ENCODE results near the gene TRPV3.

The TRPV3 gene

DNA sequence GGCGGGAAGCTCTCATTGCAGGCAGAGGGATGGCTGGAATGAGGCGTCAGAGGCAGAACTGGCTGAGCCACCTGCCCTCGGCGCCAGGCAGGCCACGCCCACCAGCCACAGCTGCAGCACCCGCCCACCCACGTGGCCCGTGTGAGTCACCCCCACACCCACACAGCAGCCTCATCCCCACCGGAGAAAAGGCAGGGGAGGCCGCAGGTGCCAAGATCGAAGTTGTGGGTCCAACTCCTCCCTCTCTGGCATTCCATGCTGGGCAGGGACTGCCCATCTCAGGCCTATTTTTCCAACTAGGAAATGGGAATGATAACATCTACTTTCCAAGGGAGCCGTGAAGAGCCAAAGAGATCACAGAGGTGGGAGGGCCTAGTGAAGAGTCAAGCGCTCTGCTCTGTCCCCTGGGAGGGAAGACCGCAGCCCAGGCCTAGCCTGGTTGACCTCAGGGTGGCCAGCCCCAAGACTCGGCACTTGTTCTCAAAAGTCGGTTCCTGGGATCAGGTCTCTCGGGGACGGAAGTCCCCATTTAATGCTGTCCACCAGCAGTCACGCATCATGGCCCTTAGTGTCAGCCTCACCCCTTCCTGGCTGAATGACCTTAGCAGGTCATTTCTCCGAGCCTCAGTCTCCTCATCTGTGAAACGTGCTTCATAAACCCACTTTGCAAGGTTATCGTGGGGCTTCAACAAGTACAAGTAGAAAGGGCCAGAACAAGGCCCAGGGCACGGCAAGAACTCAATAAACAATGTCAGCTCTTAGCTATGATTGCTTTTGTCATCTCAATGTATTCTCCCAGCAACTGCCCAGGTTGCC lies at the start of gene TRPV3:
TRPV3 (minus strand) TSS at position 45 of the 816 bp plus-strand sequence. CDS start 2,962 bp downstream, outside the sequence.
- TF ChIP-seq, protein P1, sequence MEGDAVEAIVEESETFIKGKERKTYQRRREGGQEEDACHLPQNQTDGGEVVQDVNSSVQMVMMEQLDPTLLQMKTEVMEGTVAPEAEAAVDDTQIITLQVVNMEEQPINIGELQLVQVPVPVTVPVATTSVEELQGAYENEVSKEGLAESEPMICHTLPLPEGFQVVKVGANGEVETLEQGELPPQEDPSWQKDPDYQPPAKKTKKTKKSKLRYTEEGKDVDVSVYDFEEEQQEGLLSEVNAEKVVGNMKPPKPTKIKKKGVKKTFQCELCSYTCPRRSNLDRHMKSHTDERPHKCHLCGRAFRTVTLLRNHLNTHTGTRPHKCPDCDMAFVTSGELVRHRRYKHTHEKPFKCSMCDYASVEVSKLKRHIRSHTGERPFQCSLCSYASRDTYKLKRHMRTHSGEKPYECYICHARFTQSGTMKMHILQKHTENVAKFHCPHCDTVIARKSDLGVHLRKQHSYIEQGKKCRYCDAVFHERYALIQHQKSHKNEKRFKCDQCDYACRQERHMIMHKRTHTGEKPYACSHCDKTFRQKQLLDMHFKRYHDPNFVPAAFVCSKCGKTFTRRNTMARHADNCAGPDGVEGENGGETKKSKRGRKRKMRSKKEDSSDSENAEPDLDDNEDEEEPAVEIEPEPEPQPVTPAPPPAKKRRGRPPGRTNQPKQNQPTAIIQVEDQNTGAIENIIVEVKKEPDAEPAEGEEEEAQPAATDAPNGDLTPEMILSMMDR (conservative IDR thresholded peaks at IDR 0.05): no peak
- no peak within 1 kb of the TSS for H3K27ac ChIP-seq

- TF ChIP-seq, protein P1 (conservative IDR thresholded peaks at IDR 0.05): no peak
- no peak overlapping the region for H3K27ac ChIP-seq
These were observed 46.3 kb upstream of the TRPV3 start for GRCh38 chr17:3603870-3604259.

- TF ChIP-seq, protein P1 (conservative IDR thresholded peaks at IDR 0.05): no peak
- no peak overlapping the region for H3K27ac ChIP-seq
These were observed 45.7 kb upstream of the TRPV3 start for GRCh38 chr17:3603119-3603869.

GRCh38 chr17:3602499-3602898 lies 44.9 kb upstream of the TRPV3 start:
- TF ChIP-seq, protein P1 (conservative IDR thresholded peaks at IDR 0.05): peak; percentile 39
- no peak overlapping the region for H3K27ac ChIP-seq

DNA sequence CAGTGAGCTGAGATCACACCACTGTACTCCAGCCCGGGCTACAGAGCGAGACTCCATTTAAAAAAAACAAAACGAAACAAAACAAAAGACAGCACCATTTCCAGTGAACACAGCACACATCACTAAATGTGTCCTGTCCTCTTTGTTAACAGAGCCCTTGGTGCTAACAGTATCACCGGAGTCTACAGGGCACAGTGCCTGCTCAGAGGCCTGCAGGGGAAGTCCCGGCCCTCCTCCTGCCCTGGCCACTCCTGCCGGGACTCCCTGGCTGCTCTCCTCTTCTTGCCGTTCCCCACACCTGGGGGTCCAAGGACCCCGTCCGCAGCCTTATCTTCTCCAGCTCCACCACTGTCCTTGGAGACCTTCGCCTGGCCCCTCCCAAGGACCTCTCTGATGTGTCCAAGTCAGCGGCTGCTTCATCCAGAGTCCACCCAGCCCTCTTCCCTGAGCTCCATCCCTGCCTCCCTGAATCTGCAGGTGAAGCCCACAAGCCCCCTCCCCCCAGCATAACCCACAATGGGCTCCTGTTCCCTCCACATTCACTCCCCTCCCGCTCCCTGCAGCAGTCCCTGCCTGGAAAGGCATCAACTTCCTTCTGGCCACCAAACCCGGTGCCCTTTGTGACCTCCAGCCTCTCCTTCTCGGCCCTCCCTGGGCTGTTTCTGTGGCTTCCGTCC lies 43.1 kb upstream of the TRPV3 start:
- TF ChIP-seq, protein P1 (conservative IDR thresholded peaks at IDR 0.05): no peak
- no peak overlapping the region for H3K27ac ChIP-seq

- TF ChIP-seq, protein P1 (conservative IDR thresholded peaks at IDR 0.05): no peak
- H3K27ac ChIP-seq: no peak overlapping the region
These were observed 40.5 kb upstream of the TRPV3 start for GRCh38 chr17:3598078-3598477.

All from VCaP (cell line).